Activated T-cell treated with anti-CD3 and anti-CD28 coated beads, Interleukin-2, amount 50 U/mL, for 72 hours (primary cell): ENCODE data around the gene ERC2. TPM values are rescaled to one million over a fixed set of nuclear protein-coding genes. Genes with fewer than 3 reads are reported as not detected.

Experiments used
- ATAC-seq, 2 donors: fragments of 150-1000 bp; cut with Tn5 transposase; replicated peaks in 1 of 2; 2 replicates each; pipeline ENCODE4 v1.10.0; 2021; ENCODE audit warnings: moderate library complexity in 2 of 2, mild to moderate bottlenecking in 1 of 2
- DNase-seq, 2 donors: peaks; one replicate each; pipeline ENCODE4 v3.0.0; 2021 to 2022; ENCODE audit warnings: mixed read lengths in 1 of 2
- H3K27ac Mint-ChIP-seq: one replicate; pipeline ENCODE4 v1.8.0; 2022; ENCODE audit warnings: mild to moderate bottlenecking, moderate library complexity, mixed read lengths
- H3K27me3 Mint-ChIP-seq: one replicate; pipeline ENCODE4 v1.8.0; 2022; ENCODE audit warnings: low read depth, mixed read lengths
- H3K36me3 Mint-ChIP-seq, 2 donors: one replicate each; pipeline ENCODE4 v1.8.0; 2022; ENCODE audit warnings: mixed read lengths in 2 of 2, mild to moderate bottlenecking in 1 of 2; ENCODE audit not compliant: insufficient read depth in 2 of 2
- H3K4me1 Mint-ChIP-seq: one replicate; pipeline ENCODE4 v1.8.0; 2022; ENCODE audit warnings: low read depth, mixed read lengths
- H3K4me3 Mint-ChIP-seq, 2 donors: one replicate each; pipeline ENCODE4 v1.8.0; 2022; ENCODE audit warnings: mild to moderate bottlenecking in 2 of 2, mixed read lengths in 2 of 2, moderate library complexity in 2 of 2
- H3K9me3 Mint-ChIP-seq, 2 donors: one replicate each; pipeline ENCODE4 v1.8.0; 2022; ENCODE audit warnings: mixed read lengths in 2 of 2
- total RNA-seq, 2 donors: library from RNA; stranded (reverse); gene quantifications; one replicate each; pipeline ENCODE4 v1.2.3, GENCODE V29; 2022

Gene ERC2
- total RNA-seq, 2 donors from 2014 or later: 0.19 to 0.35 TPM

DNA sequence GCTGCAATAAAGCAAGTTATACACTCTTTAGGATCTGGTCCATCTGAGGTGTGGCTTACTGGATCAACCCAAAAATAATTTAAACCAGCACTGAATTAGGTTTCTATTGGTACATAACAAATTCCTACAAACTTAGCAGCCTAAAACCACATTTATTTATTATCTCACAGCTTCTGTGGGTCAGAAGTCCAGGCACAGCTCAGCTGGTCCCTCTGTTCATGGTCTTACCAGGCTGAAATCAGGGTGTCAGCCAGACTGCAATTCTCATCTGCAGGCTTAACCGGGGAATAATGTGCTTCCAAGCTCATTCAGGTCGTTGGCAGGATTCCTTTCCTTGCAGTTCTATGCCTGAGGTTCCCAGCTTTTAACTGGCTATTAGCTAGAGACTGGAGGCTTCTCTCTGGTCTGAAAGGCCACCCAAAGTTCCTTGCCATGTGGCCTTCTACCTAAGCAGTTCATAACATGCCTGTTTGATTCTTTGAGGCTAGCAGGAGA is 503.7 kb downstream of the ERC2 start:
- Mint-ChIP-seq H3K4me3 (no peak overlapping the region), H3K36me3 (no peaks in the 10 kb centered on the region)
- ATAC-seq: no peak

DNA sequence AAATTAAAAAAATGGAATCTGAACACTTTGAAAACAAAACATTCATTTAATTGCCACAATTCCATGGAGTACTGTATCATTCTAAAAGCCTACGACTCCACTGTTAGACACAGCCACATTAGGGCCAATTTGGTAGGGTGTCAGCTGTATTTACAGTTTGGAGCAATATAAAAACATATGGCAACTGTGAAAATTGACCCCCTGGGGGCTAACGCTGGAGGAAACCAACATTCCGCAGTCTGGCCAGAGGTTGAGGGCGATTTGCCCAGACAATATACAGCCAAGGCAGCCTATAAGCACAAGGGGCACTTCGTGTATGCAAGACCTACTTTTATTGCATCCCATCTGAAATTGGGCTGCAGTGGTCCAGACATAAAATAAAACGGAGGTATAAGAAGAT is 504.7 kb downstream of the ERC2 start:
- Mint-ChIP-seq H3K9me3 (peaks cover 3 to 4% of the 10 kb centered on the region in 2 donors), H3K36me3 (no peaks in the 10 kb centered on the region), H3K4me1 (peaks cover 8% of the 10 kb centered on the region), H3K4me3 (no peak overlapping the region), H3K27me3 (no peaks in the 10 kb centered on the region), H3K27ac (no peak overlapping the region)
- DNase-seq (no peak), ATAC-seq (no peak)

More for the DNA sequence above, 503.7 kb downstream of the ERC2 start:
- H3K4me1 Mint-ChIP-seq: peaks cover 8% of the 10 kb centered on the region
- no peak for DNase-seq
- H3K9me3 Mint-ChIP-seq: peaks cover 3 to 4% of the 10 kb centered on the region in 2 donors
- no peaks in the 10 kb centered on the region for H3K27me3 Mint-ChIP-seq
- H3K27ac Mint-ChIP-seq: no peak overlapping the region

DNA sequence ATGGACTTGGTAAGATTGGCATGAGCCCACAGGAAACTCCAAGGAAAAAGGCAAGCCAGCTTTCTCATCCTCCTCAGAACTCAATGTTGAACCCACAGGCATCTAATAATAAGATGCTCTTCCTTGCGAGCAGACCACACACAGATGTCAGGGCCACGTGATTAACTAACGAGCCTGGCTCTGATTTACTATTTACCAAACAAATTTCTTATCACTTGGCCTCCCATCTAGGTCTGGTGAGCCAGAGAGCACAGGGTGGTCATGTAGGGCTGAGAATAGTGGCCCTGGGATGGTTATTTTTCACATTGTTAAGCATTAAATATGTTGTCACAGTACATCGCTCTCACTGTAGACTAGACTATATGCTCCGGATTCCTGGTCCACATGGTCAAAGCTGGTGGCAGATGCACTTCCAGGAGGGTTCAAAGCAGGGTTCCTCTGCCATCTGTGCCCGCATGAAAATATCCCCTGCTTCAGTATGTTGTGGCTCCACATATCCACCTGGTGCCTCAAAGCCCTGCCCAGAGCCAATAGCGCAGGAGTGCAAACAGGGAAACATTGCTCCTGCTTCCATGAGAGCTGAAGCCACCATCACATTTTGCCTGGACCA is 508.7 kb downstream of the ERC2 start:
- Mint-ChIP-seq H3K4me3 (no peak overlapping the region), H3K27me3 (no peaks in the 10 kb centered on the region), H3K27ac (no peak overlapping the region), H3K9me3 (no peaks in the 10 kb centered on the region), H3K4me1 (no peaks in the 10 kb centered on the region), H3K36me3 (no peaks in the 10 kb centered on the region)
- no peak for DNase-seq
- ATAC-seq: no peak

DNA sequence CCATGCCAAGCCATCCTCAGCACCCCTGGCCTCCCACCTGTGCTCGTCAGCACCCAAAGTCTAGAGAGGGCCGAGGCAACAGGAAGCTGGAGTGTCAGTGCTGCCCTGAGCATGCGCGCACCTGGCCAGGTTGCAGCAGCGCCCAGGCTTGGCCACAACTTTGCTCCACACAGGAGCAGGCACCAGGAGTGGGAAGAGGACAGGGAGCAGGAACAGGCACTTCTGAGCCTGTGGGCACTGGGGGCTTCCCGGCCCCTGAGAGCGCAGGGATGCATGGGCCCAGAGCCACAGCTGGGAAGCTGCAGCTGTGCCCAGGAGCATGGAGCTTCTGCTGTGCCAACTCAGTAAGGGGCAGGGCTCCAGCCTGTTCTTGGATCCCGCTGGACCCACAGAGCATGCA is 509.7 kb downstream of the ERC2 start:
- Mint-ChIP-seq H3K4me1 (no peaks in the 10 kb centered on the region), H3K36me3 (no peaks in the 10 kb centered on the region), H3K4me3 (no peak overlapping the region), H3K9me3 (no peaks in the 10 kb centered on the region), H3K27me3 (no peaks in the 10 kb centered on the region), H3K27ac (no peak overlapping the region)
- DNase-seq (no peak), ATAC-seq (no peak)

DNA sequence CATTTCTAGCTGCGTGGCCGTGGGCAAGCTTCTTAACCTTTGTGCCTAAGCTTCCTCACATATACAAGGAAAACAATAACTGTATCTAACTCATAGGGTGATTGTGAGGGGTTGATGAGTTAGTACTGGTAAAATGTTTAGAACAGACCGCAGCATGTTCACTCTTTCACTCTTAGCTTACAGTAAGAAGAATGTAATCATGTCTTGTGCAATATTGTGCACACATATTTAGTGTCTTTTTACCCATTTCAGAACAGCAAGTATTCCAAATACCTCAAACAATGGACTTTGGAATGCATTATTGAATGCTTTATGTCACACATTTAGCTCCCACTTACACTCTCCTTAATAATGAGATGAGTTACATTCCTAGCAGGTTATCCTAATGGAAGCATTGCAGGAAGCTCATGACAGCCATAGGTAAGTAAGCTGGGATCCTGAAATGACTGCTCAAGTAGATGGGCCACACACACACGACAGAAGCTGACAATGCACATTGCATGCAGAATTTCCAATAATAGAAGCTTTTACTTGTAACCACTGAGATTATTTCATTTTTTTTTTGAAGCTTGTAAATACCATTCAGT is 512.3 kb downstream of the ERC2 start:
- Mint-ChIP-seq H3K4me3 (no peak overlapping the region), H3K36me3 (no peaks in the 10 kb centered on the region), H3K27ac (no peak overlapping the region), H3K9me3 (no peaks in the 10 kb centered on the region), H3K27me3 (no peaks in the 10 kb centered on the region), H3K4me1 (no peaks in the 10 kb centered on the region)
- ATAC-seq (no peak), DNase-seq (no peak)

DNA sequence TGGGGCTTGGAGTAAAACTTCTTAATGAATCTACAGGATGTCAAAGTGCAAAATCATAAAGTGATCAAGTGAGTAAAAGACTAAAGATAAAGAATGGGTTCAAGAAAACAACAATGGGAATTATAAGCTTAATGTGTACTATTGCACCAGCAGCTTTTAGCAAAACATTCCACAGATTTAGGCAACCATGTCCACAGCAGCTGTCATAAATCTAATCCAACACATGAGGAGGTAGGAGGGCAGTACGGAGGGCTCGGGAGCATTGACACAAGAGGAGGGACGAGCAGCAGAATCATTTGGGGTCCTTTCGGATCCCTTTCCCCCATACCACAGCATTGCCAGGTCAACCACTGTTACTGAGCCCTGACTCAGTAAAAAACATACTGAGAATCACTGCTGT is 516.9 kb downstream of the ERC2 start:
- H3K36me3 Mint-ChIP-seq: no peaks in the 10 kb centered on the region
- no peak for DNase-seq
- H3K4me1 Mint-ChIP-seq: no peaks in the 10 kb centered on the region
- H3K9me3 Mint-ChIP-seq: peaks cover 1 to 2% of the 10 kb centered on the region in 2 donors
- no peak overlapping the region for H3K27ac Mint-ChIP-seq
- no peak for ATAC-seq
- H3K27me3 Mint-ChIP-seq: no peaks in the 10 kb centered on the region
- no peak overlapping the region for H3K4me3 Mint-ChIP-seq

DNA sequence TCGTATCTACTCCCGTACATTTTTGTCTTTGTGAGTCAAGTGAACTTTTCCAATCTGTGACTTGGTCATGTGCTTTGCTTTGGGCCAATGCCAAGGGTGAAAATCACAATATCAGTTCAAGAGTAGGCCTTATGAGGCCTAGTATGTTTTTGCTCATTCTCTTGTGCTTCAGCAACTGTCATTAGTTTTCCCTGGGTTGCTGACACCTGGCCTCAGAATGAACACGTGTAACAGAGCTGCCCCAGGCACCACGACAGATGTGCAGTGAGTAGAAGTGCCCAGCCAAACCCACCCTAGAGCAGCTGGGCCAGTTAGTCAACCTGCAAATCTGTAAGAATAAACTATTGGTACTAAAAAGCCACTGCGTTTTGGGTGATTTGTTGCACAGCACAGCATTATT is 520.9 kb downstream of the ERC2 start:
- no peaks in the 10 kb centered on the region for H3K36me3 Mint-ChIP-seq
- H3K27me3 Mint-ChIP-seq: no peaks in the 10 kb centered on the region

DNA sequence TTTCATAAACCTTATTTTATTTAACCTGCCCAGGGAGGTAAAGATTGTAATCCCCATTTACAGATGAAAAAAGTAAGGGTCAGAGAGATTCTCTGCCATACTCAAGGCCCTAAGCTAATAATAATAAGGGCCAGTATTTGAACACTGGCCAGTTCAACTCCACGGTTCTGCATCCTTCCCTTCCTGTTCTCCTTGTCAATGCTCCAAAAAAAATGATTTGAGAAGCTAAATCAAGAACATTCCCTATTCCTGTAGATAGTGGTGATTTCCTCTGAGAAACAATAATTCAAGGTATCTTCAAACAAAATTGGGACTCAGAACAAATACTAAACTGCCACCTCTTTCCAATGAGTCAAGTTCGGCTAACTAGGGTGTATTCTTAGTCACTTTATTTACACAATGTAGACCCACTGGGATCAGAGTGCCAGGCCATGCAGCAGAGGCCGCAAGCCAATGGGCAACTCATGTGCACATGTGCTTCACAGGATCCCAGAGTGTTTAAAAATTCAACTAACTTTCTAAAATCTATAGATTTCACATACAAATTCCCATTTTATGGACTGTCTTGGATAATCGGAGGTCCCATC is 521.6 kb downstream of the ERC2 start:
- no peaks in the 10 kb centered on the region for H3K27me3 Mint-ChIP-seq
- H3K27ac Mint-ChIP-seq: no peak overlapping the region
- H3K9me3 Mint-ChIP-seq: peaks cover 1 to 2% of the 10 kb centered on the region in 2 donors
- H3K36me3 Mint-ChIP-seq: no peaks in the 10 kb centered on the region
- H3K4me1 Mint-ChIP-seq: no peaks in the 10 kb centered on the region
- ATAC-seq: no peak
- DNase-seq: no peak
- no peak overlapping the region for H3K4me3 Mint-ChIP-seq

More for the DNA sequence above, 520.9 kb downstream of the ERC2 start:
- Mint-ChIP-seq H3K4me1 (no peaks in the 10 kb centered on the region), H3K27ac (no peak overlapping the region), H3K9me3 (peaks cover 1 to 2% of the 10 kb centered on the region in 2 donors), H3K4me3 (no peak overlapping the region)
- ATAC-seq (no peak), DNase-seq (no peak)

DNA sequence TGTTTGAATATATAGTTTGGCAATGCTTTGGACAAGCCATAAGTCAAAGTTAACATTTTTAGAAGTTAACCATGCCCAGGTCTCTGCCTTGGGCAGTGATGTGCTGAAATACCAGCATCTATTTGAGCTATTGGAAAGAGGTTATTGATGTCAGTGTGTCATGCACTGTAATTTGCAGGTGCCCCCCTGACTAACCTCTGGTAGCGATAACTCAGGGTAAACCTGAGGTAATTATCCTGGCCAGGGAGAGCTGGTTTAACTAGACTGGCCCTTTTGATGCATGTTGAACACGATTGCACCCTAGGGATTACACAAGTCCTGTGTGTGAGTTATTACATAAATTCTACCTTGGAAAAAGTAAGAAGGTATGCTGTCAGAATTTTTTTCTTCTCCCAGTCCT is 525.4 kb downstream of the ERC2 start:
- H3K27ac Mint-ChIP-seq: no peak overlapping the region
- no peaks in the 10 kb centered on the region for H3K27me3 Mint-ChIP-seq
- ATAC-seq (no peak), DNase-seq (no peak)
- H3K4me3 Mint-ChIP-seq: no peak overlapping the region
- peaks cover 1 to 2% of the 10 kb centered on the region in 2 donors for H3K9me3 Mint-ChIP-seq
- H3K36me3 Mint-ChIP-seq: no peaks in the 10 kb centered on the region
- no peaks in the 10 kb centered on the region for H3K4me1 Mint-ChIP-seq

DNA sequence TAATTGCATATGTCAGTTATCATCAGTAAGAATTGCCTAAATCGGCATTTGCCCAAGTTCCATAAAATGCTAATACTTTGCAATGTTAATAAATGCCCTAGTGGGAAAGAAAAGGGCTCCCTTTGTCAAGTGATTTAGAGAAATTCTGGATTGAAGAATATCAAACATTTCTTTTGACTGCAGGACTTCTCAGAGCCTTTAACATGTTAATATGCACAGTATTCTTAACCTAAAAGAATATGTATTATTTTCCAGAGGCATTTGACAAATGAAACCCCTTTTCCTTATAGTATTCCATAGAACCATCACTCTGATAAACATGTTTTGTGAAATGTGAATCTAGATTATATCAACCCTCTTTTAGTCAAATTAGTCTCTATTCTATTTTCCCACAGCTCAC is 529.0 kb downstream of the ERC2 start:
- no peaks in the 10 kb centered on the region for H3K4me1 Mint-ChIP-seq
- ATAC-seq (no peak), DNase-seq (no peak)
- no peak overlapping the region for H3K4me3 Mint-ChIP-seq
- no peaks in the 10 kb centered on the region for H3K27me3 Mint-ChIP-seq
- no peaks in the 10 kb centered on the region for H3K36me3 Mint-ChIP-seq
- H3K27ac Mint-ChIP-seq: no peak overlapping the region
- H3K9me3 Mint-ChIP-seq: no peaks in the 10 kb centered on the region

DNA sequence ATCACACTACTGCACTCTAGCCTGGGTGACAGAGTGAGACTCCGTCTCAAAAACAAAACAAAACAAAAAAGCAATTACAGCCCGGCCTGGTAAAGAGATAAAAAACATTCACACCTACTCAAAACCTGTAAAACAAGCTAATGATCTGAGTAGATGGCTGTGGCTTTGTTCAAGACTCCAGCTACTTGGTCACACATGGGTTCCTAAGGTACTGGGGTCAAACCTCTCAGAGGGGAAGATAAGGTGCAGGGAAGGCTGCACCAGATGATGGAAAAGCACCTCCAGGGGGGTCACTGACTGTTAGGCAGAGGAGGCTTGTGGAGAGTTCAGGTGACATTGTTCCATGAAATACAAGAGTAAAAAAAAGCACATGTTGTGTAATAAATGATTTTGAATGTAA is 531.0 kb downstream of the ERC2 start:
- no peak overlapping the region for H3K4me3 Mint-ChIP-seq
- H3K4me1 Mint-ChIP-seq: no peaks in the 10 kb centered on the region
- no peaks in the 10 kb centered on the region for H3K36me3 Mint-ChIP-seq
- H3K9me3 Mint-ChIP-seq: peaks cover 0 to 2% of the 10 kb centered on the region in 2 donors
- DNase-seq (no peak), ATAC-seq (no peak)
- H3K27me3 Mint-ChIP-seq: no peaks in the 10 kb centered on the region
- no peak overlapping the region for H3K27ac Mint-ChIP-seq

DNA sequence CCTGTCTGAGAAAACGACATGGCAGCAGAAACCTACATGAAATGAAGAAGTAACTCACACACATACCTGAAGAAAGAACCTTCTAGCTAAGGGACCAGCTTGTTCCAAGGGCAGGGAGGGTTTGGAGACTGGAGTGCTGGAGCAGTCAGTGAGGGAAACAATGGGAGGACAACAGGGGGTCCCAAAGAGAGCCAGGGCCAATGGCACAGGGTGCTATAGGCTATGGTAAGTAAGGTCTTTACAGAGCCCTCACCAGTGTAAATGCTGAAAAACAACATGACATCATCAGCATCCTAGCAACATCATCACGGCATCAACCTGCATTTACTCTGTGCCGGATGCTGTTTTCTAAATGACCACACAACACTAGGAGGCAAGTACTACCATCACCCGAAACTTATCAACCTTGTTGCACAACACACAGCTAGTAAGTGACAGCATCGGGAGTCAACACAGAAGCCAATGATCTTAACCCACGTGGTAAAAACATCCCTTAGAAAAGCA is 531.7 kb downstream of the ERC2 start:
- H3K36me3 Mint-ChIP-seq: no peaks in the 10 kb centered on the region
- no peaks in the 10 kb centered on the region for H3K4me1 Mint-ChIP-seq
- no peak for DNase-seq
- H3K27ac Mint-ChIP-seq: no peak overlapping the region
- peaks cover 0 to 2% of the 10 kb centered on the region in 2 donors for H3K9me3 Mint-ChIP-seq
- no peak overlapping the region for H3K4me3 Mint-ChIP-seq
- no peak for ATAC-seq
- H3K27me3 Mint-ChIP-seq: no peaks in the 10 kb centered on the region

DNA sequence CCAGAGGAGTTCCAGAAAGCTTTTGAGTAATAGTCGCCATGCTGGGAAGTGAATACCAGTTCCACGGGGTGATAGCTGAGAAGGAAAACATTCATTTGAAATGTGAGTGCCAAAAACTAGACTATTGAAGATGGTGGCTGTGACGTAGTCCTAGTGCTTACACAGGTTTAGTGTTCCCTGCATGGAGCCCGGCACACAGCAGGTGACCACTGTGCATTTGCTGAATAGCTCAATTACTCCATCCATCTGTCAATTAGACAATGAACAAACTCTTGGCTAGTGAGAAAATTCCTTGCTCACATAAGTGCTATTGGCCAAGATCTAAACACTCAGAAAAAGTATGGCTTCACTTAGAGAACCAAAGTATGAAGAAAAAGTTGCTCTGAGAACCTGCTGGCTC is 533.0 kb downstream of the ERC2 start:
- H3K4me3 Mint-ChIP-seq: no peak overlapping the region
- ATAC-seq: no peak
- peaks cover 0 to 4% of the 10 kb centered on the region in 2 donors for H3K9me3 Mint-ChIP-seq
- H3K36me3 Mint-ChIP-seq: no peaks in the 10 kb centered on the region
- no peaks in the 10 kb centered on the region for H3K27me3 Mint-ChIP-seq
- DNase-seq: no peak
- no peak overlapping the region for H3K27ac Mint-ChIP-seq
- H3K4me1 Mint-ChIP-seq: no peaks in the 10 kb centered on the region
